GM18867 (cell line): ENCODE results near the gene TRAPPC3.

Experiments used
- ATAC-seq: cut with Tn5 transposase; IDR thresholded peaks from one replicate; pipeline ENCODE4 v1.9.1; 2021; ENCODE audit warnings: mild to moderate bottlenecking, moderate library complexity; ENCODE audit not compliant: unreplicated experiment

Gene TRAPPC3

DNA sequence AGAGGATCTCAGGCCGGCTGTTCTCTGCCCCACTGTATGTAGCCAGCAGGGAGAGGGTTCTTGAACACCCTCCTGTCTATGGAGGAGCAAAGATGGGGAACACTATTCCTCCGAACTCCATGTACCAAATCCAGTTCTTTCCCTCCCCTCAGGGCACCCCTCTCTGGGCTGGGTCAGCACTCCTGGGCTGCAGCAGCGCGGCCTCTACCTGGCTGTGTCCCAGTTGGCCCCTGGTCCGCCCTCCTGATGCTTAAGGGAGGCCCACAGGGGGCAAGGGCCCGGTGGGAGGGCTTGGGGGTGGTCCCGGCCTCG, 61.1 kb downstream of the TRAPPC3 start:
- peak; percentile 1 for ATAC-seq

DNA sequence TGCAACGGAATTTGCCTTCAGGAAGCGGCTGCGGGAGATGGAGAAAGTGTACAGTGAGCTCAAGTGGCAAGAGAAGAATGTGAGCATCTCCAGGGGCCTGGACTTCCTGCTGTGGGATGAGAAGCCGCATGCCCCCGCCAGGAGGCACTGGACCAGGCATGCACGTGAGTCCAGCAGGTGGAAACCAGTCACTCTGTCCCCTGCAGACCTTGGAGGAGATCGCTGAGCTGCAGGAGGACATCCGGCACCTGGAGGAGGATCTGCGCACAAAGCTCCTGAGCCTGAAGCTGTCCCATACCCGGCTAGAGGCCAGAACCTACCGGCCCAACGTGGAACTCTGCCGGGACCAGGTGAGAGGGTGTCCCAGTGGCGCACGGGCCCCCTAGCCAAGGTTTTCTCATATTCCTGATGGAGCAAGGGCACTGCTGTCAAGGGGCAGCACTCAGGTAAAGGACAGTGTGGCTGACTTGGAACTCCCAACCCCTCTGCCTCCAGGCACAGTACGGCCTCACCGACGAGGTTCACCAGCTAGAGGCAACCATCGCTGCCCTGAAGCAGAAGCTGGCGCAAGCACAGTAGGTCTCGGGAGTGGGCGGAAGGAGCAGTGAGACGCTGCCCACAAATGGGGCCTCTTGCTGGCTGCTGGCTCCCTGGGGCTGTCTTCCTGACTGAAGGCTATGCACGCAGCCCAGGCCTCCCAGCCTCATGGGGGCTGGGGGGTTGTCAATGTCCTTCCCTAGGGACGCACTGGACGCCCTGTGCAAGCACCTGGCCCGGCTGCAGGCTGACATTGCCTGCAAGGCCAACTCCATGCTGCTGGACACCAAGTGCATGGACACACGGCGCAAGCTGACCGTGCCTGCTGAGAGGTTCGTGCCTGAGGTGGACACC, 61.8 kb downstream of the TRAPPC3 start:
- ATAC-seq, result no peak
